HEK293 (cell line): ENCODE data around the gene STK4.

ENCODE experiments used
- CTCF ChIA-PET: fragments of 350-600 bp; formaldehyde crosslinking; extraction: SDS; loops from one replicate; lab custom pipeline; 2021; ENCODE audit warnings: antibody characterized with exemption; lab: Yijun Ruan, JAX
- POLR2A ChIA-PET: fragments of 300-600 bp; formaldehyde crosslinking; extraction: SDS; loops from one replicate; lab custom pipeline; 2020; ENCODE audit warnings: antibody characterized with exemption, inconsistent platforms; lab: Yijun Ruan, JAX
- H3K27ac ChIP-seq: fragments of 200-500 bp; sonication (Bioruptor generic); 2 replicates; pipeline ENCODE4 v1.5.1; 2014; ENCODE audit warnings: low read depth, low read length, control low read depth, inconsistent platforms; ENCODE audit errors: extremely low read depth
- H3K36me3 ChIP-seq, 2 experiments: fragments of 200-500 bp in 1 of 2; sonication (Bioruptor generic) in 1 of 2; 1 replicate in 1 of 2; 2 replicates in 1 of 2; pipeline ENCODE4 v1.5.1; 2014 to 2017; ENCODE audit warnings: inconsistent platforms in 2 of 2, low read length in 2 of 2; ENCODE audit not compliant: control insufficient read depth in 2 of 2, insufficient read depth in 1 of 2
- H3K4me1 ChIP-seq: fragments of 200-500 bp; sonication (Bioruptor generic); 2 replicates; pipeline ENCODE4 v1.5.1; 2014; ENCODE audit warnings: mild to moderate bottlenecking, low read length, inconsistent platforms; ENCODE audit not compliant: control insufficient read depth, insufficient read depth
- H3K4me3 ChIP-seq: 2 replicates; pipeline ENCODE4 v1.5.1; 2011; ENCODE audit warnings: low read depth, mild to moderate bottlenecking, control low read depth, low read length, moderate library complexity
- H3K9me3 ChIP-seq: fragments of 200-500 bp; sonication (Bioruptor generic); 2 replicates; pipeline ENCODE4 v1.5.1; 2014; ENCODE audit warnings: low read depth, low read length, inconsistent platforms; ENCODE audit not compliant: control insufficient read depth, insufficient read depth
- BCL11B ChIP-seq: fragments of 450-650 bp; formaldehyde crosslinking; IDR thresholded peaks from 2 replicates; pipeline ENCODE4 v1.5.1; 2016; ENCODE audit warnings: low read depth, missing biosample characterization, missing genetic modification characterization
- EGR2 ChIP-seq: fragments of 450-650 bp; formaldehyde crosslinking; IDR thresholded peaks from 2 replicates; pipeline ENCODE4 v1.5.1; 2016; ENCODE audit warnings: low read depth, missing biosample characterization, missing genetic modification characterization
- GFI1B ChIP-seq: fragments of 450-650 bp; formaldehyde crosslinking; IDR thresholded peaks from 2 replicates; pipeline ENCODE4 v1.5.1; 2016; ENCODE audit warnings: missing biosample characterization, missing genetic modification characterization
- KLF8 ChIP-seq: fragments of 450-650 bp; formaldehyde crosslinking; IDR thresholded peaks from 2 replicates; pipeline ENCODE4 v1.5.1; 2016; ENCODE audit warnings: missing biosample characterization, missing genetic modification characterization
- SCRT2 ChIP-seq: fragments of 450-650 bp; formaldehyde crosslinking; IDR thresholded peaks from 2 replicates; pipeline ENCODE4 v1.5.1; 2016; ENCODE audit warnings: missing biosample characterization, missing genetic modification characterization
- ZBTB17 ChIP-seq: fragments of 450-650 bp; formaldehyde crosslinking; IDR thresholded peaks from 2 replicates; pipeline ENCODE4 v1.5.1; 2016; ENCODE audit warnings: missing biosample characterization, missing genetic modification characterization
- ZBTB7A ChIP-seq: fragments of 450-650 bp; formaldehyde crosslinking; IDR thresholded peaks from 2 replicates; pipeline ENCODE4 v1.5.1; 2016; ENCODE audit warnings: low read depth, missing biosample characterization, missing genetic modification characterization
- ZFP3 ChIP-seq: fragments of 450-650 bp; formaldehyde crosslinking; IDR thresholded peaks from 2 replicates; pipeline ENCODE4 v1.5.1; 2016; ENCODE audit warnings: low read depth, missing biosample characterization, missing genetic modification characterization
- ZNF23 ChIP-seq: fragments of 450-650 bp; formaldehyde crosslinking; IDR thresholded peaks from 2 replicates; pipeline ENCODE4 v1.5.1; 2016; ENCODE audit warnings: missing biosample characterization, missing genetic modification characterization, borderline replicate concordance
- ZNF274 ChIP-seq, 2 experiments: fragments of 200-500 bp in 1 of 2; fragments of 450-650 bp in 1 of 2; sonication (Bioruptor generic) in 1 of 2; formaldehyde crosslinking in 1 of 2; IDR thresholded peaks; 2 replicates each; pipeline versions ENCODE4 v1.5.1 to v1.6.1; 2014 to 2016; ENCODE audit warnings: borderline replicate concordance in 1 of 2, inconsistent platforms in 1 of 2, low read length in 1 of 2, missing biosample characterization in 1 of 2, missing genetic modification characterization in 1 of 2
- ZNF292 ChIP-seq: fragments of 450-650 bp; formaldehyde crosslinking; IDR thresholded peaks from 2 replicates; pipeline ENCODE4 v1.5.1; 2016; ENCODE audit warnings: low read depth, missing biosample characterization, missing genetic modification characterization, borderline replicate concordance
- ZNF366 ChIP-seq: fragments of 450-650 bp; formaldehyde crosslinking; conservative IDR thresholded peaks from 2 replicates; pipeline ENCODE4 v1.5.1; 2016; ENCODE audit warnings: missing biosample characterization, missing genetic modification characterization
- ZNF544 ChIP-seq: fragments of 450-650 bp; formaldehyde crosslinking; IDR thresholded peaks from 2 replicates; pipeline ENCODE4 v1.5.0; 2017; ENCODE audit warnings: missing biosample characterization, missing genetic modification characterization
- ZNF571 ChIP-seq: fragments of 450-650 bp; formaldehyde crosslinking; IDR thresholded peaks from 2 replicates; pipeline ENCODE4 v1.5.0; 2017; ENCODE audit warnings: missing biosample characterization, missing genetic modification characterization
- ZNF629 ChIP-seq: fragments of 450-650 bp; formaldehyde crosslinking; IDR thresholded peaks from 2 replicates; pipeline ENCODE4 v1.5.1; 2017; ENCODE audit warnings: missing biosample characterization, missing genetic modification characterization
- ZNF654 ChIP-seq: fragments of 450-650 bp; formaldehyde crosslinking; IDR thresholded peaks from 2 replicates; pipeline ENCODE4 v1.5.1; 2016; ENCODE audit warnings: low read depth, missing biosample characterization, missing genetic modification characterization
- TF ChIP-seq, protein P1 (sequence below): fragments of 450-650 bp; formaldehyde crosslinking; IDR thresholded peaks from 2 replicates; pipeline ENCODE4 v1.5.1; 2017; ENCODE audit warnings: missing biosample characterization, missing genetic modification characterization
- TF ChIP-seq, protein P2 (sequence below): fragments of 450-650 bp; formaldehyde crosslinking; IDR thresholded peaks from 2 replicates; pipeline ENCODE4 v1.5.1; 2016; ENCODE audit warnings: missing biosample characterization, missing genetic modification characterization
- TF ChIP-seq, protein P3 (sequence below): fragments of 450-650 bp; formaldehyde crosslinking; IDR thresholded peaks from 2 replicates; pipeline ENCODE4 v1.5.1; 2016; ENCODE audit warnings: missing biosample characterization, missing genetic modification characterization
- TF ChIP-seq, protein P4 (sequence below): fragments of 450-650 bp; formaldehyde crosslinking; IDR thresholded peaks from 2 replicates; pipeline ENCODE4 v1.5.1; 2016; ENCODE audit warnings: missing biosample characterization, missing genetic modification characterization

The STK4 gene

DNA sequence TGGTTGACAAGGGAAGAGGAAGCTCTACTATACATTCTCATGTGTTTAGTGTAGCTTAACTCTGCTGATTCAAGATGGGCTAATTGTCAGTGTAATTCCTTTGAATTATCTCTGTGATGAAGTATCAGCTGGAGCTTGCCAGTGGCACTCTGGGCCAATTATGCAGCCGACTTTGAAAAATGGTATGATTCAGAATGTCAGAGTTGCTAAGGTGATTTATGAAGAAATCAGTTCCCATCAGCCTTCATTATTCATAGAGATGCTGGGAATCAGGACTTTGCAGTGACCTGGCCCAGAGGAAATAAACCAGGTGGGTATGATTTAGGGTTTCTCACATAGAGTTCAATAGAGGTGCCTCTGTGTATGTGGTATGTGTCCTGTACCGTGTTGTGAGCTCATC lies 101.2 kb downstream of the STK4 start:
- Histone ChIP-seq H3K4me3 (no peak overlapping the region), H3K27ac (no peak overlapping the region), H3K9me3 (no peaks in the 10 kb centered on the region), H3K4me1 (no peaks in the 10 kb centered on the region), H3K36me3 (peaks cover 0 to 7% of the 10 kb centered on the region in 2 experiments; a peak in 1 of 3 replicates)
- ChIA-PET CTCF (interaction anchor here (0.6 to 1.0 kb wide), 3 partner anchors 23 to 182 kb away, joined by 3 to 4 read pairs (median 4); no protein-coding TSS in a partner anchor), POLR2A (no interaction called here)
- TF ChIP-seq, protein P1, sequence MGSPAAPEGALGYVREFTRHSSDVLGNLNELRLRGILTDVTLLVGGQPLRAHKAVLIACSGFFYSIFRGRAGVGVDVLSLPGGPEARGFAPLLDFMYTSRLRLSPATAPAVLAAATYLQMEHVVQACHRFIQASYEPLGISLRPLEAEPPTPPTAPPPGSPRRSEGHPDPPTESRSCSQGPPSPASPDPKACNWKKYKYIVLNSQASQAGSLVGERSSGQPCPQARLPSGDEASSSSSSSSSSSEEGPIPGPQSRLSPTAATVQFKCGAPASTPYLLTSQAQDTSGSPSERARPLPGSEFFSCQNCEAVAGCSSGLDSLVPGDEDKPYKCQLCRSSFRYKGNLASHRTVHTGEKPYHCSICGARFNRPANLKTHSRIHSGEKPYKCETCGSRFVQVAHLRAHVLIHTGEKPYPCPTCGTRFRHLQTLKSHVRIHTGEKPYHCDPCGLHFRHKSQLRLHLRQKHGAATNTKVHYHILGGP (tag by site-specific recombination) = no peak
- TF ChIP-seq ZNF274 (IDR thresholded peaks at IDR 0.05; ENCODE audit: low read length) (no peak), ZNF274 (tag by site-specific recombination; IDR thresholded peaks at IDR 0.05; ENCODE audit: borderline replicate concordance) (no peak), BCL11B (no peak)

DNA sequence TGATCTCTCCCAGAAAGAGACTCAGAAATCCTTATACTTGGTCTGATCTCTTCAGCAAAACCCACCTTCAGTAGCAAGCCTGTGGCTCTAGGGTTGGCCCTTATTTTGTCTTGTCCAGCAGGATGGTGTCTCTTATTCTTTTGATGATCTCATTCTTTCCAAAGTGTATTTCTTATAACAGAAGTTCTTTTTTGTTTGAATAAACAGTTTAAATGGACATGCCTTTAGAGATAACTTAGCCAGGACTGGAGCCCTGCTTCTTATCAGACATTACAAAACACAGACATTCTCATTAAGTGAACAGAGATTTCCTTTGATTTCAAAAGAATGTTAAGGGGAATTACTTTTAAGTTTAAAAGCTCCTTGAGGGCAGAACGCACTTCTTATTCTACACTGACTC lies 102.9 kb downstream of the STK4 start:
- no peaks in the 10 kb centered on the region for H3K9me3 ChIP-seq
- no peaks in the 10 kb centered on the region for H3K4me1 ChIP-seq
- H3K27ac ChIP-seq = no peak overlapping the region
- peaks cover 0 to 7% of the 10 kb centered on the region in 2 experiments; a peak in 1 of 3 replicates for H3K36me3 ChIP-seq
- no peak overlapping the region for H3K4me3 ChIP-seq
- ChIA-PET POLR2A (no interaction called here), CTCF (interaction anchor here (0.7 to 1.6 kb wide), 3 partner anchors 26 to 351 kb away, joined by 3 to 5 read pairs (median 3); no protein-coding TSS in a partner anchor)
- TF ChIP-seq ZNF654 (tag by site-specific recombination) = no peak
- TF ChIP-seq ZNF292 (tag by site-specific recombination) = no peak
- no peak for TF ChIP-seq ZNF571
- no peak for TF ChIP-seq GFI1B (tag by site-specific recombination)
- no peak for TF ChIP-seq EGR2 (tag by site-specific recombination)
- no peak for TF ChIP-seq ZBTB7A (tag by site-specific recombination)
- TF ChIP-seq ZNF544 (tag by site-specific recombination) = no peak
- TF ChIP-seq, protein P2, sequence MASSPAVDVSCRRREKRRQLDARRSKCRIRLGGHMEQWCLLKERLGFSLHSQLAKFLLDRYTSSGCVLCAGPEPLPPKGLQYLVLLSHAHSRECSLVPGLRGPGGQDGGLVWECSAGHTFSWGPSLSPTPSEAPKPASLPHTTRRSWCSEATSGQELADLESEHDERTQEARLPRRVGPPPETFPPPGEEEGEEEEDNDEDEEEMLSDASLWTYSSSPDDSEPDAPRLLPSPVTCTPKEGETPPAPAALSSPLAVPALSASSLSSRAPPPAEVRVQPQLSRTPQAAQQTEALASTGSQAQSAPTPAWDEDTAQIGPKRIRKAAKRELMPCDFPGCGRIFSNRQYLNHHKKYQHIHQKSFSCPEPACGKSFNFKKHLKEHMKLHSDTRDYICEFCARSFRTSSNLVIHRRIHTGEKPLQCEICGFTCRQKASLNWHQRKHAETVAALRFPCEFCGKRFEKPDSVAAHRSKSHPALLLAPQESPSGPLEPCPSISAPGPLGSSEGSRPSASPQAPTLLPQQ (tag by site-specific recombination) = no peak
- TF ChIP-seq, protein P3, sequence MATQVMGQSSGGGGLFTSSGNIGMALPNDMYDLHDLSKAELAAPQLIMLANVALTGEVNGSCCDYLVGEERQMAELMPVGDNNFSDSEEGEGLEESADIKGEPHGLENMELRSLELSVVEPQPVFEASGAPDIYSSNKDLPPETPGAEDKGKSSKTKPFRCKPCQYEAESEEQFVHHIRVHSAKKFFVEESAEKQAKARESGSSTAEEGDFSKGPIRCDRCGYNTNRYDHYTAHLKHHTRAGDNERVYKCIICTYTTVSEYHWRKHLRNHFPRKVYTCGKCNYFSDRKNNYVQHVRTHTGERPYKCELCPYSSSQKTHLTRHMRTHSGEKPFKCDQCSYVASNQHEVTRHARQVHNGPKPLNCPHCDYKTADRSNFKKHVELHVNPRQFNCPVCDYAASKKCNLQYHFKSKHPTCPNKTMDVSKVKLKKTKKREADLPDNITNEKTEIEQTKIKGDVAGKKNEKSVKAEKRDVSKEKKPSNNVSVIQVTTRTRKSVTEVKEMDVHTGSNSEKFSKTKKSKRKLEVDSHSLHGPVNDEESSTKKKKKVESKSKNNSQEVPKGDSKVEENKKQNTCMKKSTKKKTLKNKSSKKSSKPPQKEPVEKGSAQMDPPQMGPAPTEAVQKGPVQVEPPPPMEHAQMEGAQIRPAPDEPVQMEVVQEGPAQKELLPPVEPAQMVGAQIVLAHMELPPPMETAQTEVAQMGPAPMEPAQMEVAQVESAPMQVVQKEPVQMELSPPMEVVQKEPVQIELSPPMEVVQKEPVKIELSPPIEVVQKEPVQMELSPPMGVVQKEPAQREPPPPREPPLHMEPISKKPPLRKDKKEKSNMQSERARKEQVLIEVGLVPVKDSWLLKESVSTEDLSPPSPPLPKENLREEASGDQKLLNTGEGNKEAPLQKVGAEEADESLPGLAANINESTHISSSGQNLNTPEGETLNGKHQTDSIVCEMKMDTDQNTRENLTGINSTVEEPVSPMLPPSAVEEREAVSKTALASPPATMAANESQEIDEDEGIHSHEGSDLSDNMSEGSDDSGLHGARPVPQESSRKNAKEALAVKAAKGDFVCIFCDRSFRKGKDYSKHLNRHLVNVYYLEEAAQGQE (tag by site-specific recombination) = no peak
- no peak for TF ChIP-seq ZNF23

DNA sequence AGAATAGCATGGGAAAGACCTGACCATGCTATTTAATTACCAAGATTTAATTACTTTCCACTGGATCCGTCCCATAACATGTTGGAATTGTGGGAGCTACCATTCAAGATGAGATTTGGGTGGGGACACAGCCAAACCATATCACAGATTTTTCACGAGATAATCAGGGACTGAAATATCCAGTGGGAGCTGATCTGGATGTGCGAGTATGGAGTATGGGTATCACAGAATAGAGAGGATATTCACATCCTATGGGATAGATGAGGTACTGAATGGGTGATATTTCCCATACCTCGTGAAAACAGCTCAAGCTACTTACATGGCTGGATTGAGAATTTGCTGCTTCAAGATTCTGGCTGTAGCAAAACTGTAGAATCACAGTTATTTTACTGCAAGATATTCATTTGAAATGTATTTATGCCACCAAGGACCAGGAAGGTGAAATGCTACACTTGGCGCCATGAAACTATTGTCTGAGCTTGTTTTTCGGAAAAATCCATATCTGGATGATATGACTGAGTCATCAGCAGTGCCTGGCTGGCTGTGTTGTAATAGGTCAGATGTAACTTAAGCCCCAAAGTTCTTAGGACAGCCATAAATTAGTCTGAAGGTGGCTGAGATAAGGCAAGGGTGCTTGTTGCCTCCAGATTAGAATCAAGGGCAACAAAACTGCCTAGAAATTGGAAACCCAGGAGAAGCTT lies 104.8 kb downstream of the STK4 start:
- POLR2A ChIA-PET = interaction anchor here (1.4 kb wide), 1 partner anchor 111 kb away, joined by 3 read pairs; the partner anchor contains the start of gene TOMM34
- Histone ChIP-seq H3K27ac (no peak overlapping the region; the same call in 1 of the 2 replicates), H3K4me1 (no peaks in the 10 kb centered on the region), H3K9me3 (no peaks in the 10 kb centered on the region), H3K4me3 (no peak overlapping the region), H3K36me3 (peaks cover 0 to 20% of the 10 kb centered on the region in 2 experiments; a peak in 1 of 3 replicates)
- CTCF ChIA-PET = interaction anchor here (0.6 to 2.4 kb wide), 9 partner anchors 12 to 137 kb away, joined by 3 to 18 read pairs (median 4); no protein-coding TSS in a partner anchor
- TF ChIP-seq KLF8 (tag by site-specific recombination) (peak; percentile 43; the same call in 1 of the 2 replicates), ZNF629 (tag by site-specific recombination) (peak; percentile 78), ZBTB17 (tag by site-specific recombination) (0 out of 2 replicates have a peak, but pooled peaks have one; percentile 23), ZFP3 (tag by site-specific recombination) (no peak), ZNF366 (peak; percentile 65), SCRT2 (tag by site-specific recombination) (peak; percentile 58)
- TF ChIP-seq, protein P4, sequence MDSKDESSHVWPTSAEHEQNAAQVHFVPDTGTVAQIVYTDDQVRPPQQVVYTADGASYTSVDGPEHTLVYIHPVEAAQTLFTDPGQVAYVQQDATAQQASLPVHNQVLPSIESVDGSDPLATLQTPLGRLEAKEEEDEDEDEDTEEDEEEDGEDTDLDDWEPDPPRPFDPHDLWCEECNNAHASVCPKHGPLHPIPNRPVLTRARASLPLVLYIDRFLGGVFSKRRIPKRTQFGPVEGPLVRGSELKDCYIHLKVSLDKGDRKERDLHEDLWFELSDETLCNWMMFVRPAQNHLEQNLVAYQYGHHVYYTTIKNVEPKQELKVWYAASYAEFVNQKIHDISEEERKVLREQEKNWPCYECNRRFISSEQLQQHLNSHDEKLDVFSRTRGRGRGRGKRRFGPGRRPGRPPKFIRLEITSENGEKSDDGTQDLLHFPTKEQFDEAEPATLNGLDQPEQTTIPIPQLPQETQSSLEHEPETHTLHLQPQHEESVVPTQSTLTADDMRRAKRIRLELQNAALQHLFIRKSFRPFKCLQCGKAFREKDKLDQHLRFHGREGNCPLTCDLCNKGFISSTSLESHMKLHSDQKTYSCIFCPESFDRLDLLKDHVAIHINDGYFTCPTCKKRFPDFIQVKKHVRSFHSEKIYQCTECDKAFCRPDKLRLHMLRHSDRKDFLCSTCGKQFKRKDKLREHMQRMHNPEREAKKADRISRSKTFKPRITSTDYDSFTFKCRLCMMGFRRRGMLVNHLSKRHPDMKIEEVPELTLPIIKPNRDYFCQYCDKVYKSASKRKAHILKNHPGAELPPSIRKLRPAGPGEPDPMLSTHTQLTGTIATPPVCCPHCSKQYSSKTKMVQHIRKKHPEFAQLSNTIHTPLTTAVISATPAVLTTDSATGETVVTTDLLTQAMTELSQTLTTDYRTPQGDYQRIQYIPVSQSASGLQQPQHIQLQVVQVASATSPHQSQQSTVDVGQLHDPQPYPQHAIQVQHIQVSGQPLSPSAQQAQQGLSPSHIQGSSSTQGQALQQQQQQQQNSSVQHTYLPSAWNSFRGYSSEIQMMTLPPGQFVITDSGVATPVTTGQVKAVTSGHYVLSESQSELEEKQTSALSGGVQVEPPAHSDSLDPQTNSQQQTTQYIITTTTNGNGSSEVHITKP (tag by site-specific recombination) = peak; percentile 89
